Activated CD8-positive, alpha-beta T cell treated with anti-CD3 and anti-CD28 coated beads for 36 hours (primary cell): ENCODE data around the gene RMRP. TPM values are rescaled to one million over a fixed set of nuclear protein-coding genes. Genes with fewer than 3 reads are reported as not detected.
"Not testable (repeated sequence)": the region's sequence is repeated elsewhere in the genome, so short reads cannot be mapped to it uniquely, and the experiment has no call there.

Experiments used
- ATAC-seq: fragments of 200-7000 bp; cut with Tn5 transposase; one replicate; pipeline ENCODE4 v1.10.0; 2021; ENCODE audit warnings: mild to moderate bottlenecking, moderate library complexity
- CTCF ChIA-PET: fragments of 350-600 bp; sonication (Branson Sonifier 250); formaldehyde crosslinking; loops from one replicate; lab custom pipeline; 2021; ENCODE audit warnings: antibody characterized with exemption; lab: Charles Lee
- POLR2A ChIA-PET: fragments of 350-600 bp; sonication (Branson Sonifier 250); formaldehyde crosslinking; loops from one replicate; lab custom pipeline; 2021; ENCODE audit warnings: antibody characterized with exemption; lab: Charles Lee
- DNase-seq: peaks from one replicate; pipeline ENCODE4 v3.0.0-alpha.2; 2020
- H3K27ac Mint-ChIP-seq: one replicate; pipeline ENCODE4 v1.8.0; 2021; ENCODE audit warnings: mild to moderate bottlenecking, mixed read lengths
- H3K27me3 Mint-ChIP-seq: one replicate; pipeline ENCODE4 v1.8.0; 2021; ENCODE audit warnings: mixed read lengths
- H3K36me3 Mint-ChIP-seq: one replicate; pipeline ENCODE4 v1.8.0; 2021; ENCODE audit warnings: low read depth, mixed read lengths
- H3K4me1 Mint-ChIP-seq: one replicate; pipeline ENCODE4 v1.8.0; 2021; ENCODE audit warnings: low read depth, mixed read lengths
- H3K4me3 Mint-ChIP-seq: one replicate; pipeline ENCODE4 v1.8.0; 2021; ENCODE audit warnings: mild to moderate bottlenecking, moderate library complexity, mixed read lengths
- H3K9me3 Mint-ChIP-seq: one replicate; pipeline ENCODE4 v1.8.0; 2021; ENCODE audit warnings: mixed read lengths
- intact Hi-C: fragments of 100-400 bp; cut with micrococcal nuclease; formaldehyde crosslinking; loops from one replicate; pipeline ENCODE4 v1.10.0; 2022
- total RNA-seq, 2 experiments: library from RNA; stranded (reverse); gene quantifications; one replicate each; pipeline ENCODE4 v1.2.3, GENCODE V29; 2021
- TF ChIP-seq, protein P1 (sequence below): fragments of 200-600 bp; IDR thresholded peaks from one replicate; pipeline ENCODE4 v1.8.0; 2022; ENCODE audit warnings: antibody characterized with exemption, mild to moderate bottlenecking

The RMRP gene
- total RNA-seq, 2 experiments from 2014 or later: 13,164 to 13,311 TPM

DNA sequence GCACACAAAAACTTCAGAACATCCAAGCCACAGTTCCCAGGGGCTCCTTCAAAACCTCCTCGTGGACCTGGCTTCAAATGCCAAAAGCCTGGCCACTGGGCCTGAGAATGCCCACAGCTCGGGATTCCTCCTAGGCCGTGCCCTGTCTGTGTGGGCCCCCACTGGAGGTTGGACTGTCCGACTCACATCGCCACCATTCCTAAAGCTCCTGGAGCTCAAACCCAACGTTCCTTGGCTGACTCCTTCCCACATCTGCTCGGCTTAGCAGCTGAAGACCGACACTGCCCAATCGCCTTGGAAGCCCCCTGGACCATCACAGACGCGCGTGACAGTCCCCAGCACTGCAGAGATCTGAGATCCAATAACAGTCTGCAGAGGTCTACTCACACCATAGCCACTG is 14.8 kb downstream of the RMRP start:
- ATAC-seq (no peak), DNase-seq (no peak)
- peaks cover 34% of the 10 kb centered on the region for H3K36me3 Mint-ChIP-seq
- H3K27me3 Mint-ChIP-seq: no peaks in the 10 kb centered on the region
- peaks cover 6% of the 10 kb centered on the region for H3K9me3 Mint-ChIP-seq
- peaks cover 58% of the 10 kb centered on the region for H3K4me1 Mint-ChIP-seq
- ChIA-PET CTCF (interaction anchor here (1.3 kb wide), 1 partner anchor 32 kb away, joined by 3 read pairs; no protein-coding TSS in a partner anchor), POLR2A (interaction anchor here (0.7 kb wide), 1 partner anchor 35 kb away, joined by 3 read pairs; no protein-coding TSS in a partner anchor)
- TF ChIP-seq, protein P1, sequence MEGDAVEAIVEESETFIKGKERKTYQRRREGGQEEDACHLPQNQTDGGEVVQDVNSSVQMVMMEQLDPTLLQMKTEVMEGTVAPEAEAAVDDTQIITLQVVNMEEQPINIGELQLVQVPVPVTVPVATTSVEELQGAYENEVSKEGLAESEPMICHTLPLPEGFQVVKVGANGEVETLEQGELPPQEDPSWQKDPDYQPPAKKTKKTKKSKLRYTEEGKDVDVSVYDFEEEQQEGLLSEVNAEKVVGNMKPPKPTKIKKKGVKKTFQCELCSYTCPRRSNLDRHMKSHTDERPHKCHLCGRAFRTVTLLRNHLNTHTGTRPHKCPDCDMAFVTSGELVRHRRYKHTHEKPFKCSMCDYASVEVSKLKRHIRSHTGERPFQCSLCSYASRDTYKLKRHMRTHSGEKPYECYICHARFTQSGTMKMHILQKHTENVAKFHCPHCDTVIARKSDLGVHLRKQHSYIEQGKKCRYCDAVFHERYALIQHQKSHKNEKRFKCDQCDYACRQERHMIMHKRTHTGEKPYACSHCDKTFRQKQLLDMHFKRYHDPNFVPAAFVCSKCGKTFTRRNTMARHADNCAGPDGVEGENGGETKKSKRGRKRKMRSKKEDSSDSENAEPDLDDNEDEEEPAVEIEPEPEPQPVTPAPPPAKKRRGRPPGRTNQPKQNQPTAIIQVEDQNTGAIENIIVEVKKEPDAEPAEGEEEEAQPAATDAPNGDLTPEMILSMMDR: no peak
- no peak overlapping the region for H3K27ac Mint-ChIP-seq
- intact Hi-C loops: no loop called here
- no peak overlapping the region for H3K4me3 Mint-ChIP-seq

- H3K9me3 Mint-ChIP-seq, DNase-seq, ATAC-seq, H3K27me3 Mint-ChIP-seq, POLR2A ChIA-PET, H3K4me3 Mint-ChIP-seq, H3K27ac Mint-ChIP-seq, intact Hi-C loops: not testable (repeated sequence)
- H3K4me1 Mint-ChIP-seq: peaks cover 64% of the 10 kb centered on the region
- peaks cover 36% of the 10 kb centered on the region for H3K36me3 Mint-ChIP-seq
- CTCF ChIA-PET: interaction anchor here (2.8 kb wide), 1 partner anchor 30 kb away, joined by 15 read pairs; no protein-coding TSS in a partner anchor
Measured at GRCh38 chr9:35641478-35641877, 16.3 kb downstream of the RMRP start.

- CTCF ChIA-PET: interaction anchor here (1.3 to 3.4 kb wide), 5 partner anchors 9 to 29 kb away, joined by 3 to 15 read pairs (median 13); partner anchors contain the start of genes ARHGEF39, CD72 and SIT1
- H3K9me3 Mint-ChIP-seq, DNase-seq, ATAC-seq, H3K4me3 Mint-ChIP-seq, intact Hi-C loops, H3K27me3 Mint-ChIP-seq, POLR2A ChIA-PET: not testable (repeated sequence)
- Mint-ChIP-seq H3K4me1 (peaks cover 72% of the 10 kb centered on the region), H3K36me3 (peaks cover 32% of the 10 kb centered on the region), H3K27ac (peak overlapping the region; percentile 75)
Measured at GRCh38 chr9:35640431-35640830, 17.4 kb downstream of the RMRP start.

- DNase-seq: no peak
- ATAC-seq: peak; percentile 31
- ChIA-PET POLR2A (interaction anchor here (1.0 to 1.8 kb wide), 4 partner anchors 8 to 20 kb away, joined by 4 to 5 read pairs (median 4); partner anchors contain the start of gene SIT1), CTCF (interaction anchor here (0.8 to 3.4 kb wide), 9 partner anchors 8 to 36 kb away, joined by 3 to 15 read pairs (median 5); partner anchors contain the start of genes ARHGEF39, CD72 and SIT1)
- intact Hi-C loops: no loop called here
- Mint-ChIP-seq H3K27me3 (no peaks in the 10 kb centered on the region), H3K9me3 (peaks cover 6% of the 10 kb centered on the region), H3K4me3 (peak overlapping the region; percentile 48), H3K27ac (peak overlapping the region; percentile 96), H3K4me1 (peaks cover 78% of the 10 kb centered on the region), H3K36me3 (peaks cover 32% of the 10 kb centered on the region)
- TF ChIP-seq, protein P1: no peak
Measured at GRCh38 chr9:35639631-35640030, 18.2 kb downstream of the RMRP start.

- Mint-ChIP-seq H3K4me3 (peak overlapping the region; percentile 48), H3K27ac (peak overlapping the region; percentile 96), H3K36me3 (peaks cover 28% of the 10 kb centered on the region), H3K4me1 (peaks cover 76% of the 10 kb centered on the region)
- H3K27me3 Mint-ChIP-seq, DNase-seq, intact Hi-C loops, H3K9me3 Mint-ChIP-seq: not testable (repeated sequence)
- CTCF ChIA-PET: interaction anchor here (0.8 to 3.4 kb wide), 8 partner anchors 9 to 36 kb away, joined by 3 to 15 read pairs (median 7); partner anchors contain the start of genes CD72 and SIT1
- POLR2A ChIA-PET: interaction anchor here (1.0 to 1.8 kb wide), 5 partner anchors 8 to 20 kb away, joined by 3 to 5 read pairs (median 4); partner anchors contain the start of gene SIT1
- ATAC-seq: peak; percentile 88
Measured at GRCh38 chr9:35639225-35639624, 18.6 kb downstream of the RMRP start.

GRCh38 chr9:35638751-35639150 is 19.1 kb downstream of the RMRP start:
- CTCF ChIA-PET: interaction anchor here (0.7 to 3.4 kb wide), 9 partner anchors 9 to 39 kb away, joined by 3 to 15 read pairs (median 5); partner anchors contain the start of genes CD72 and SIT1
- intact Hi-C loops, H3K27me3 Mint-ChIP-seq, H3K9me3 Mint-ChIP-seq: not testable (repeated sequence)
- peak; percentile 57 for ATAC-seq
- Mint-ChIP-seq H3K4me1 (peaks cover 75% of the 10 kb centered on the region), H3K4me3 (peak overlapping the region; percentile 32), H3K27ac (peak overlapping the region; percentile 96), H3K36me3 (peaks cover 27% of the 10 kb centered on the region)
- POLR2A ChIA-PET: interaction anchor here (0.6 to 1.8 kb wide), 5 partner anchors 9 to 477 kb away, joined by 3 to 5 read pairs (median 4); partner anchors contain the start of gene UNC13B
- peak; percentile 52 for DNase-seq

DNA sequence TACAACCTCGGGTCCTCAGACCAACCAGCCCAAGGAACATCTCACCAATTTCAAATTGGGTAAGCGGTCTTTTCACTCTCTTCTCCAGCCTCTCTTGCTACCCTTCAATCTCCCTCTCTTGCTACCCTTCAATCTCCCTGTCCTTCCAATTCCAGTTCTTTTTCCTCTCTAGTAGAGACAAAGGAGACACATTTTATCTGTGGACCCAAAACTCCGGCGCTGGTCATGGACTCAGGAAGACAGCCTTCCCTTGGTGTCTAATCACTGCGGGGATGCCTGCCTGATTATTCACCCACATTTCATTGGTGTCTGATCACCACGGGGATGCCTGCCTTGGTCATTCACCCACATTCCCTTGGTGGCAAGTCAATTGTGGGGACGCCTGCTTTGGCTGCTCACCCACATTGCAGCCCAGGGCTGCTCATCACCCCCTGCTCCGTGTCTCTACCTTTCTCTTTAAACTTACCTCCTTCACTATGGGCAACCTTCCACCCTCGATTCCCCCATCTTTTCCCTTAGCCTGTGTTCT is 20.3 kb downstream of the RMRP start:
- ChIA-PET POLR2A (interaction anchor here (1.6 to 1.8 kb wide), 2 partner anchors 9 to 10 kb away, joined by 3 to 4 read pairs; no protein-coding TSS in a partner anchor), CTCF (interaction anchor here (1.1 to 3.4 kb wide), 2 partner anchors 8 to 12 kb away, joined by 3 to 15 read pairs; no protein-coding TSS in a partner anchor)
- peak overlapping the region; percentile 48 for H3K27ac Mint-ChIP-seq
- H3K27me3 Mint-ChIP-seq, ATAC-seq, H3K9me3 Mint-ChIP-seq, H3K4me3 Mint-ChIP-seq, intact Hi-C loops, DNase-seq: not testable (repeated sequence)
- H3K4me1 Mint-ChIP-seq: peaks cover 67% of the 10 kb centered on the region
- H3K36me3 Mint-ChIP-seq: peaks cover 22% of the 10 kb centered on the region

DNA sequence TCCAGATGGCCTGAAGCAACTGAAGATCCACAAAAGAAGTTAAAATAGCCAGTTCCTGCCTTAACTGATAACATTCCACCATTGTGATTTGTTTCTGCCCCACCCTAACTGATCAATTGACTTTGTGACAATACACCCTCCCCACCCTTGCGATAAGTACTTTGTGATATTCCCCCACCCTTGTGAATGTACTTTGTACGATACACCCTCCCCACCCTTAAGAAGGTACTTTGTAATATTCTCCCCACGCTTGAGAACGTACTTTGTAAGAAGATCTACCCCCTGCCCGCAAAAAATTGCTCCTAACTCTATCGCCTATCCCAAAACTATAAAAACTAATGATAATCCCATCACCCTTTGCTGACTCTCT is 21.0 kb downstream of the RMRP start:
- H3K4me3 Mint-ChIP-seq, ATAC-seq, H3K27me3 Mint-ChIP-seq, H3K9me3 Mint-ChIP-seq, DNase-seq, intact Hi-C loops: not testable (repeated sequence)
- H3K4me1 Mint-ChIP-seq: peaks cover 67% of the 10 kb centered on the region
- CTCF ChIA-PET: interaction anchor here (0.7 to 2.7 kb wide), 3 partner anchors 9 to 26 kb away, joined by 4 to 11 read pairs (median 10); no protein-coding TSS in a partner anchor
- H3K27ac Mint-ChIP-seq: peak overlapping the region; percentile 80
- POLR2A ChIA-PET: interaction anchor here (0.6 to 2.1 kb wide), 2 partner anchors 17 to 28 kb away, joined by 3 to 13 read pairs; no protein-coding TSS in a partner anchor
- peaks cover 22% of the 10 kb centered on the region for H3K36me3 Mint-ChIP-seq
